GM23248 (cell line): ENCODE measurements around the gene MSH3. TPM values are rescaled to one million over a fixed set of nuclear protein-coding genes. Genes with fewer than 3 reads are reported as not detected.
A peak's percentile ranks its signal among the peaks of the same experiment; 100 is the strongest.
"Not testable (repeated sequence)": the region's sequence is repeated elsewhere in the genome, so short reads cannot be mapped to it uniquely, and the experiment has no call there.

ENCODE experiments used
- DNase-seq: peaks from one replicate; pipeline ENCODE4 v3.0.0-alpha.2; 2015
- H2AFZ ChIP-seq: fragments of 200-600 bp; sonication (generic); 2 replicates; pipeline ENCODE4 v1.6.1; 2016; ENCODE audit warnings: antibody characterized with exemption
- H3F3A ChIP-seq: fragments of 200-600 bp; sonication (generic); 2 replicates; pipeline ENCODE4 v1.6.1; 2016; ENCODE audit warnings: mild to moderate bottlenecking, antibody characterized with exemption, mixed run types; ENCODE audit not compliant: insufficient read depth
- H3K27ac ChIP-seq: fragments of 200-600 bp; sonication (generic); 2 replicates; pipeline ENCODE4 v1.5.1; 2016; ENCODE audit warnings: mild to moderate bottlenecking
- H3K27me3 ChIP-seq: fragments of 200-600 bp; sonication (generic); replicated peaks from 2 replicates; pipeline ENCODE4 v1.6.1; 2016; ENCODE audit warnings: mild to moderate bottlenecking; ENCODE audit not compliant: insufficient read depth
- H3K36me3 ChIP-seq: fragments of 200-600 bp; sonication (generic); 2 replicates; pipeline ENCODE4 v1.6.1; 2016; ENCODE audit warnings: low read depth, mild to moderate bottlenecking
- H3K4me1 ChIP-seq: fragments of 200-600 bp; sonication (generic); 2 replicates; pipeline ENCODE4 v1.6.1; 2016; ENCODE audit warnings: mild to moderate bottlenecking; ENCODE audit not compliant: insufficient read depth
- H3K4me2 ChIP-seq: fragments of 200-600 bp; sonication (generic); one replicate; pipeline ENCODE4 v1.6.1; 2016; ENCODE audit warnings: mild to moderate bottlenecking; ENCODE audit not compliant: unreplicated experiment
- H3K4me3 ChIP-seq: fragments of 200-600 bp; sonication (generic); 2 replicates; pipeline ENCODE4 v1.5.1; 2016; ENCODE audit warnings: mild to moderate bottlenecking
- H3K79me2 ChIP-seq: fragments of 200-600 bp; sonication (generic); 2 replicates; pipeline ENCODE4 v1.6.1; 2016; ENCODE audit warnings: mild to moderate bottlenecking; ENCODE audit not compliant: insufficient read depth
- H3K9ac ChIP-seq: fragments of 200-600 bp; sonication (generic); 2 replicates; pipeline ENCODE4 v1.6.1; 2016; ENCODE audit warnings: mild to moderate bottlenecking
- H3K9me2 ChIP-seq: fragments of 200-600 bp; sonication (generic); 2 replicates; pipeline ENCODE4 v1.6.1; 2016; ENCODE audit warnings: mixed run types, mild to moderate bottlenecking, moderate library complexity; ENCODE audit not compliant: insufficient read depth
- H3K9me3 ChIP-seq: fragments of 200-600 bp; sonication (generic); one replicate; pipeline ENCODE4 v1.6.1; 2017; ENCODE audit warnings: low read depth
- H4K20me1 ChIP-seq: fragments of 200-600 bp; sonication (generic); 2 replicates; pipeline ENCODE4 v1.6.0; 2016; ENCODE audit not compliant: insufficient read depth
- EZH2 ChIP-seq: fragments of 200-600 bp; sonication (generic); IDR thresholded peaks from 2 replicates; pipeline ENCODE4 v1.6.1; 2018; ENCODE audit warnings: antibody characterized with exemption, mild to moderate bottlenecking; ENCODE audit not compliant: insufficient read depth, poor library complexity, severe bottlenecking
- EZH2phosphoT487 ChIP-seq: fragments of 200-600 bp; sonication (generic); IDR thresholded peaks from 2 replicates; pipeline ENCODE4 v1.6.1; 2018; ENCODE audit warnings: antibody characterized with exemption, moderate library complexity, mild to moderate bottlenecking, low read depth; ENCODE audit not compliant: insufficient read depth
- WGBS, 2 experiments: methylation state at CpG; one replicate each; pipeline ENCODE4 v1.1.6; 2015 to 2017; ENCODE audit warnings: low lambda C conversion rate in 2 of 2, low coverage in 1 of 2; ENCODE audit errors: missing lambda C conversion rate in 2 of 2; 5-methylcytosine and 5-hydroxymethylcytosine counted together
- in situ Hi-C: fragments of 300-500 bp; cut with MboI; formaldehyde crosslinking; loops from 2 replicates; pipeline ENCODE4 v1.15.0; 2020
- polyA plus RNA-seq: library from polyadenylated mRNA; unstranded; fragments of >200 nt; fragmentation: Nextera tagmentation; extraction: Ambion mirVana; gene quantifications from 2 replicates; pipeline ENCODE4 v1.2.1, GENCODE V29; 2016
- total RNA-seq: library from RNA; depleted of rRNA; stranded (reverse); fragments of >200 nt; shearing (Covaris generic); gene quantifications from 2 replicates; pipeline ENCODE4 v1.2.3, GENCODE V29; 2014

MSH3 gene
- total and polyA plus RNA-seq, 2 experiments from 2014 or later = 11.7 to 14.0 TPM

- in situ Hi-C loops = no loop called here
- H3K79me2 ChIP-seq = no peaks in the 10 kb centered on the region
- no peaks in the 10 kb centered on the region for H3K27me3 ChIP-seq
- no peaks in the 10 kb centered on the region for H4K20me1 ChIP-seq
- H3K9ac ChIP-seq = no peak overlapping the region
- H3K36me3 ChIP-seq = no peaks in the 10 kb centered on the region
- H3K9me3 ChIP-seq = no peaks in the 10 kb centered on the region
- WGBS, 2 experiments = 43 to 48% methylated on average over 1 of the region's 1 CpG
- H3F3A ChIP-seq = no peaks in the 10 kb centered on the region
- no peak overlapping the region for H3K4me3 ChIP-seq
- H2AFZ ChIP-seq = no peak overlapping the region
- H3K4me1 ChIP-seq = peaks cover 6% of the 10 kb centered on the region; the same call in 1 of the 2 replicates
- H3K4me2 ChIP-seq = no peak overlapping the region
- TF ChIP-seq EZH2 (no peak), EZH2phosphoT487 (no peak)
- no peaks in the 10 kb centered on the region for H3K9me2 ChIP-seq
- DNase-seq = peak; percentile 35
- H3K27ac ChIP-seq = no peak overlapping the region
These were observed 126.9 kb downstream of the MSH3 start for GRCh38 chr5:80781356-80781755.

- no peaks in the 10 kb centered on the region for H3K27me3 ChIP-seq
- H3K36me3 ChIP-seq = no peaks in the 10 kb centered on the region
- H3K4me2 ChIP-seq = no peak overlapping the region
- peaks cover 6% of the 10 kb centered on the region; the same call in 1 of the 2 replicates for H3K4me1 ChIP-seq
- no peak overlapping the region for H3K27ac ChIP-seq
- H3K9me3 ChIP-seq = no peaks in the 10 kb centered on the region
- no peak overlapping the region for H2AFZ ChIP-seq
- no peak overlapping the region for H3K9ac ChIP-seq
- H3K4me3 ChIP-seq = no peak overlapping the region
- in situ Hi-C loops = no loop called here
- H4K20me1 ChIP-seq = no peaks in the 10 kb centered on the region
- DNase-seq = peak; percentile 5
- no peaks in the 10 kb centered on the region for H3F3A ChIP-seq
- H3K79me2 ChIP-seq = no peaks in the 10 kb centered on the region
- no peak for TF ChIP-seq EZH2
- no peak for TF ChIP-seq EZH2phosphoT487
- H3K9me2 ChIP-seq = no peaks in the 10 kb centered on the region
These were observed 128.2 kb downstream of the MSH3 start for GRCh38 chr5:80782626-80783025.

- in situ Hi-C loops, H3K27ac ChIP-seq: not testable (repeated sequence)
These were observed 129.3 kb downstream of the MSH3 start for GRCh38 chr5:80783751-80784150.

GRCh38 chr5:80784451-80784850, 130.0 kb downstream of the MSH3 start:
- Histone ChIP-seq H3K4me1 (peaks cover 6% of the 10 kb centered on the region; the same call in 1 of the 2 replicates), H3K79me2 (no peaks in the 10 kb centered on the region), H3K27me3 (no peaks in the 10 kb centered on the region), H2AFZ (no peak overlapping the region), H3K4me3 (no peak overlapping the region), H4K20me1 (no peaks in the 10 kb centered on the region), H3K9me3 (no peaks in the 10 kb centered on the region), H3K27ac (no peak overlapping the region), H3F3A (no peaks in the 10 kb centered on the region), H3K9me2 (no peaks in the 10 kb centered on the region), H3K9ac (no peak overlapping the region), H3K4me2 (no peak overlapping the region), H3K36me3 (no peaks in the 10 kb centered on the region)
- WGBS, 2 experiments = 95 to 96% methylated on average over 4 of the region's 4 CpGs
- in situ Hi-C loops = no loop called here
- TF ChIP-seq EZH2 = no peak
- DNase-seq = no peak

More at GRCh38 chr5:80783751-80784150, 129.3 kb downstream of the MSH3 start:
- H3K9ac ChIP-seq, H2AFZ ChIP-seq, H3K27me3 ChIP-seq, H3K9me2 ChIP-seq, H3K9me3 ChIP-seq, H4K20me1 ChIP-seq, H3K36me3 ChIP-seq, H3K4me2 ChIP-seq, DNase-seq, H3K79me2 ChIP-seq, H3K4me1 ChIP-seq, H3F3A ChIP-seq, H3K4me3 ChIP-seq: not testable (repeated sequence)
- 96 to 99% methylated on average over 8 of the region's 8 CpGs for WGBS, 2 experiments

GRCh38 chr5:80789319-80790016, 135.0 kb downstream of the MSH3 start:
- H3K4me1 ChIP-seq, H3K9me2 ChIP-seq, H3K4me3 ChIP-seq, H3K27ac ChIP-seq, H4K20me1 ChIP-seq, H3K27me3 ChIP-seq, H2AFZ ChIP-seq, DNase-seq, H3K9me3 ChIP-seq, H3K79me2 ChIP-seq, H3F3A ChIP-seq, H3K9ac ChIP-seq, in situ Hi-C loops, H3K4me2 ChIP-seq: not testable (repeated sequence)
- WGBS, 2 experiments = 99 to 100% methylated on average over 7 of the region's 7 CpGs
- peaks cover 15% of the 10 kb centered on the region for H3K36me3 ChIP-seq
